ENCODE data around the gene TACC2. TPM values are rescaled to one million over a fixed set of nuclear protein-coding genes. Genes with fewer than 3 reads are reported as not detected.

The TACC2 gene
- total and polyA plus RNA-seq, 12 donors: 68.1 to 451 (median 364) TPM

DNA sequence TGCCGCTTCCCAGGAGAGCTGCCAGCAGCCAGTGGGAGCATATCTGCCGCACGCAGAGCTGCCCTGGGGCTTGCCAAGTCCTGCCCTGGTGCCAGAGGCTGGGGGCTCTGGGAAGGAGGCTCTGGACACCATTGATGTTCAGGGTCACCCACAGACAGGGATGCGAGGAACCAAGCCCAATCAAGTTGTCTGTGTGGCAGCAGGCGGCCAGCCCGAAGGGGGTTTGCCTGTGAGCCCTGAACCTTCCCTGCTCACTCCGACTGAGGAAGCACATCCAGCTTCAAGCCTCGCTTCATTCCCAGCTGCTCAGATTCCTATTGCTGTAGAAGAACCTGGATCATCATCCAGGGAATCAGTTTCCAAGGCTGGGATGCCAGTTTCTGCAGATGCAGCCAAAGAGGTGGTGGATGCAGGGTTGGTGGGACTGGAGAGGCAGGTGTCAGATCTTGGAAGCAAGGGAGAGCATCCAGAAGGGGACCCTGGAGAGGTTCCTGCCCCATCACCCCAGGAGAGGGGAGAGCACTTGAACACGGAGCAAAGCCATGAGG is 94.6 kb downstream of the TACC2 start:
- DNase-seq (peak; percentile 65 to 66), ATAC-seq (peak; percentile 21 to 75 (median 58))
- Histone ChIP-seq H3K9me3 (no peaks in the 10 kb centered on the region), H3K36me3 (peaks cover 0 to 8% (median 0%) of the 10 kb centered on the region in 9 donors), H3K27me3 (no peaks in the 10 kb centered on the region), H3K4me3 (no peak overlapping the region), H3K4me1 (peaks cover 7 to 71% (median 31%) of the 10 kb centered on the region in 9 donors), H3K27ac (peak overlapping the region in 5 of 10 donors; percentile 15 to 58 (median 38))
- TF ChIP-seq, protein P1, sequence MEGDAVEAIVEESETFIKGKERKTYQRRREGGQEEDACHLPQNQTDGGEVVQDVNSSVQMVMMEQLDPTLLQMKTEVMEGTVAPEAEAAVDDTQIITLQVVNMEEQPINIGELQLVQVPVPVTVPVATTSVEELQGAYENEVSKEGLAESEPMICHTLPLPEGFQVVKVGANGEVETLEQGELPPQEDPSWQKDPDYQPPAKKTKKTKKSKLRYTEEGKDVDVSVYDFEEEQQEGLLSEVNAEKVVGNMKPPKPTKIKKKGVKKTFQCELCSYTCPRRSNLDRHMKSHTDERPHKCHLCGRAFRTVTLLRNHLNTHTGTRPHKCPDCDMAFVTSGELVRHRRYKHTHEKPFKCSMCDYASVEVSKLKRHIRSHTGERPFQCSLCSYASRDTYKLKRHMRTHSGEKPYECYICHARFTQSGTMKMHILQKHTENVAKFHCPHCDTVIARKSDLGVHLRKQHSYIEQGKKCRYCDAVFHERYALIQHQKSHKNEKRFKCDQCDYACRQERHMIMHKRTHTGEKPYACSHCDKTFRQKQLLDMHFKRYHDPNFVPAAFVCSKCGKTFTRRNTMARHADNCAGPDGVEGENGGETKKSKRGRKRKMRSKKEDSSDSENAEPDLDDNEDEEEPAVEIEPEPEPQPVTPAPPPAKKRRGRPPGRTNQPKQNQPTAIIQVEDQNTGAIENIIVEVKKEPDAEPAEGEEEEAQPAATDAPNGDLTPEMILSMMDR (IDR thresholded peaks at IDR 0.05): no peak
- intact Hi-C loops (cut with DNase I): no loop called here
- WGBS, 2 donors: 56 to 73% methylated on average over 9 of the region's 9 CpGs

DNA sequence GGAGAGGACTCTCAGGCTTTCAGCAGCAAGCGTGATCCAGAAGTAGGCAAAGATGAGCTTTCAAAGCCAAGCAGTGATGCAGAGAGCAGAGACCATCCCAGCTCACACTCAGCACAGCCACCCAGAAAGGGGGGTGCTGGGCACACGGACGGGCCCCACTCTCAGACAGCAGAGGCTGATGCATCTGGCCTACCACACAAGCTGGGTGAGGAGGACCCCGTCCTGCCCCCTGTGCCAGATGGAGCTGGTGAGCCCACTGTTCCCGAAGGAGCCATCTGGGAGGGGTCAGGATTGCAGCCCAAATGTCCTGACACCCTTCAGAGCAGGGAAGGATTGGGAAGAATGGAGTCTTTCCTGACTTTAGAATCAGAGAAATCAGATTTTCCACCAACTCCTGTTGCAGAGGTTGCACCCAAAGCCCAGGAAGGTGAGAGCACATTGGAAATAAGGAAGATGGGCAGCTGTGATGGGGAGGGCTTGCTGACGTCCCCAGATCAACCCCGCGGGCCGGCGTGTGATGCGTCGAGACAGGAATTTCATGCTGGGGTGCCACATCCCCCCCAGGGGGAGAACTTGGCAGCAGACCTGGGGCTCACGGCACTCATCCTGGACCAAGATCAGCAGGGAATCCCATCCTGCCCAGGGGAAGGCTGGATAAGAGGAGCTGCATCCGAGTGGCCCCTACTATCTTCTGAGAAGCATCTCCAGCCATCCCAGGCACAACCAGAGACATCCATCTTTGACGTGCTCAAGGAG is 95.5 kb downstream of the TACC2 start:
- ATAC-seq (no peak), DNase-seq (no peak)
- Histone ChIP-seq H3K27me3 (no peaks in the 10 kb centered on the region), H3K27ac (peak overlapping the region in 1 of 10 donors; percentile 58), H3K4me3 (no peak overlapping the region), H3K9me3 (no peaks in the 10 kb centered on the region), H3K36me3 (peaks cover 0 to 17% (median under 1%) of the 10 kb centered on the region in 9 donors), H3K4me1 (peaks cover 0 to 61% (median 21%) of the 10 kb centered on the region in 9 donors)
- intact Hi-C loops (cut with DNase I): no loop called here
- 68 to 73% methylated on average over 15 of the region's 15 CpGs for WGBS, 2 donors
- TF ChIP-seq, protein P1 (IDR thresholded peaks at IDR 0.05): no peak

DNA sequence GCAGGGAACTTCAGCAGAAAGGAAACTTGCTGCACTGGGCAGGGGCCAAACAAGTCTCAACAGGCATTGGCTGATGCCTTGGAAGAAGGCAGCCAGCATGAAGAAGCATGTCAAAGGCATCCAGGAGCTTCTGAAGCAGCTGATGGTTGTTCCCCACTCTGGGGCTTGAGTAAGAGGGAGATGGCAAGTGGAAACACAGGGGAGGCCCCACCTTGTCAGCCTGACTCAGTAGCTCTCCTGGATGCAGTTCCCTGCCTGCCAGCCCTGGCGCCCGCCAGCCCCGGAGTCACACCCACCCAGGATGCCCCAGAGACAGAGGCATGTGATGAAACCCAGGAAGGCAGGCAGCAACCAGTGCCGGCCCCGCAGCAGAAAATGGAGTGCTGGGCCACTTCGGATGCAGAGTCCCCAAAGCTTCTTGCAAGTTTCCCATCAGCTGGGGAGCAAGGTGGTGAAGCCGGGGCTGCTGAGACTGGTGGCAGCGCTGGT is 96.5 kb downstream of the TACC2 start:
- H3K27ac ChIP-seq: no peak overlapping the region
- WGBS, 2 donors: 70 to 73% methylated on average over 8 of the region's 8 CpGs
- peaks cover 0 to 53% (median 18%) of the 10 kb centered on the region in 9 donors for H3K4me1 ChIP-seq
- no peaks in the 10 kb centered on the region for H3K9me3 ChIP-seq
- peaks cover 0 to 26% (median 5%) of the 10 kb centered on the region in 9 donors for H3K36me3 ChIP-seq
- TF ChIP-seq, protein P1 (IDR thresholded peaks at IDR 0.05): no peak
- H3K27me3 ChIP-seq: no peaks in the 10 kb centered on the region
- H3K4me3 ChIP-seq: no peak overlapping the region
- ATAC-seq (no peak), DNase-seq (no peak)
- intact Hi-C loops (cut with DNase I): no loop called here

DNA sequence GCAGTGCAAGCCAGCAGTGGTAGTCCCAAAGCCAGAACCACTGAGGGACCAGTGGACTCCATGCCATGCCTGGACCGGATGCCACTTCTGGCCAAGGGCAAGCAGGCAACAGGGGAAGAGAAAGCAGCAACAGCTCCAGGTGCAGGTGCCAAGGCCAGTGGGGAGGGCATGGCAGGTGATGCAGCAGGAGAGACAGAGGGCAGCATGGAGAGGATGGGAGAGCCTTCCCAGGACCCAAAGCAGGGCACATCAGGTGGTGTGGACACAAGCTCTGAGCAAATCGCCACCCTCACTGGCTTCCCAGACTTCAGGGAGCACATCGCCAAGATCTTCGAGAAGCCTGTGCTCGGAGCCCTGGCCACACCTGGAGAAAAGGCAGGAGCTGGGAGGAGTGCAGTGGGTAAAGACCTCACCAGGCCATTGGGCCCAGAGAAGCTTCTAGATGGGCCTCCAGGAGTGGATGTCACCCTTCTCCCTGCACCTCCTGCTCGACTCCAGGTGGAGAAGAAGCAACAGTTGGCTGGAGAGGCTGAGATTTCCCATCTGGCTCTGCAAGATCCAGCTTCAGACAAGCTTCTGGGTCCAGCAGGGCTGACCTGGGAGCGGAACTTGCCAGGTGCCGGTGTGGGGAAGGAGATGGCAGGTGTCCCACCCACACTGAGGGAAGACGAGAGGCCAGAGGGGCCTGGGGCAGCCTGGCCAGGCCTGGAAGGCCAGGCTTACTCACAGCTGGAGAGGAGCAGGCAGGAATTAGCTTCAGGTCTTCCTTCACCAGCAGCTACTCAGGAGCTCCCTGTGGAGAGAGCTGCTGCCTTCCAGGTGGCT is 97.7 kb downstream of the TACC2 start:
- TF ChIP-seq, protein P1 (IDR thresholded peaks at IDR 0.05): no peak
- ATAC-seq (no peak), DNase-seq (no peak)
- no peak overlapping the region for H3K27ac ChIP-seq
- peaks cover 0 to 32% (median 5%) of the 10 kb centered on the region in 9 donors for H3K36me3 ChIP-seq
- intact Hi-C loops (cut with DNase I): no loop called here
- H3K4me1 ChIP-seq: peaks cover 0 to 53% (median 17%) of the 10 kb centered on the region in 9 donors
- no peaks in the 10 kb centered on the region for H3K9me3 ChIP-seq
- 82 to 87% methylated on average over 9 of the region's 9 CpGs for WGBS, 2 donors
- H3K27me3 ChIP-seq: no peaks in the 10 kb centered on the region
- H3K4me3 ChIP-seq: no peak overlapping the region
